Neuronal stem cell (in vitro differentiated cells): ENCODE data around the gene KCNAB1.

ENCODE experiments used
- DNase-seq: peaks from one replicate; pipeline ENCODE4 v3.0.0-alpha.2; 2013; ENCODE audit warnings: low spot score
- H2AFZ ChIP-seq: one replicate; pipeline ENCODE4 v1.6.1; 2013; ENCODE audit warnings: mild to moderate bottlenecking, low read length, inconsistent platforms
- H2AK5ac ChIP-seq: 2 replicates; pipeline ENCODE4 v1.6.1; 2013; ENCODE audit warnings: low read depth, mild to moderate bottlenecking, inconsistent platforms, low read length, moderate library complexity, mixed read lengths
- H2BK120ac ChIP-seq: 2 replicates; pipeline ENCODE4 v1.6.1; 2013; ENCODE audit warnings: low read depth, mild to moderate bottlenecking, inconsistent platforms, low read length, moderate library complexity, mixed read lengths
- H2BK12ac ChIP-seq: one replicate; pipeline ENCODE4 v1.6.1; 2013; ENCODE audit warnings: low read length, inconsistent platforms
- H2BK15ac ChIP-seq: 2 replicates; pipeline ENCODE4 v1.6.1; 2013; ENCODE audit warnings: mild to moderate bottlenecking, low read length, inconsistent platforms, mixed read lengths
- H2BK5ac ChIP-seq: one replicate; pipeline ENCODE4 v1.6.1; 2013; ENCODE audit warnings: inconsistent platforms, mild to moderate bottlenecking, low read length, moderate library complexity
- H3K14ac ChIP-seq: one replicate; pipeline ENCODE4 v1.6.1; 2013; ENCODE audit warnings: low read length, inconsistent platforms
- H3K18ac ChIP-seq: 2 replicates; pipeline ENCODE4 v1.6.1; 2013; ENCODE audit warnings: low read length, inconsistent platforms
- H3K23ac ChIP-seq: 2 replicates; pipeline ENCODE4 v1.6.1; 2013; ENCODE audit warnings: low read depth, mild to moderate bottlenecking, mixed read lengths, low read length, inconsistent platforms; ENCODE audit not compliant: poor library complexity
- H3K27ac ChIP-seq: replicated peaks from 3 replicates; pipeline ENCODE4 v1.5.1; 2013; ENCODE audit warnings: low read length, inconsistent platforms
- H3K27me3 ChIP-seq, 3 experiments: 2 replicates each; pipeline ENCODE4 v1.6.1; 2013; ENCODE audit warnings: low read length in 3 of 3, mild to moderate bottlenecking in 2 of 3, inconsistent platforms in 1 of 3, low read depth in 1 of 3, mixed read lengths in 1 of 3, moderate library complexity in 1 of 3; ENCODE audit not compliant: control insufficient read depth in 3 of 3, insufficient read depth in 3 of 3
- H3K36me3 ChIP-seq, 2 donors: replicated peaks in 1 of 2; 2 replicates each; pipeline ENCODE4 v1.6.1; 2013; ENCODE audit warnings: low read length in 2 of 2; ENCODE audit not compliant: control insufficient read depth in 2 of 2, insufficient read depth in 2 of 2
- H3K4ac ChIP-seq: 2 replicates; pipeline ENCODE4 v1.6.1; 2013; ENCODE audit warnings: inconsistent platforms, mild to moderate bottlenecking, low read length, moderate library complexity
- H3K4me1 ChIP-seq, 2 donors: 1 replicate in 1 of 2; 2 replicates in 1 of 2; pipeline ENCODE4 v1.6.1; 2013; ENCODE audit warnings: low read length in 2 of 2, low read depth in 1 of 2; ENCODE audit not compliant: control insufficient read depth in 2 of 2, insufficient read depth in 1 of 2
- H3K4me2 ChIP-seq: one replicate; pipeline ENCODE4 v1.6.1; 2013; ENCODE audit warnings: mild to moderate bottlenecking, low read length, inconsistent platforms; ENCODE audit not compliant: insufficient read depth, poor library complexity, severe bottlenecking
- H3K4me3 ChIP-seq, 2 donors: 2 replicates each; pipeline ENCODE4 v1.5.1; 2013; ENCODE audit warnings: low read length in 2 of 2, mild to moderate bottlenecking in 2 of 2, inconsistent platforms in 1 of 2, moderate library complexity in 1 of 2
- H3K79me1 ChIP-seq: one replicate; pipeline ENCODE4 v1.6.1; 2013; ENCODE audit warnings: low read depth, mild to moderate bottlenecking, inconsistent platforms, low read length, moderate library complexity
- H3K9ac ChIP-seq: one replicate; pipeline ENCODE4 v1.6.1; 2013; ENCODE audit warnings: mild to moderate bottlenecking, low read depth, low read length, inconsistent platforms; ENCODE audit not compliant: poor library complexity
- H3K9me3 ChIP-seq, 2 donors: replicated peaks in 1 of 2; 2 replicates each; pipeline versions ENCODE3 to v1.6.1; 2013; ENCODE audit warnings: low read length in 2 of 2, mild to moderate bottlenecking in 2 of 2, inconsistent platforms in 1 of 2, low read depth in 1 of 2, mixed read lengths in 1 of 2, moderate library complexity in 1 of 2; ENCODE audit not compliant: control insufficient read depth in 2 of 2, insufficient read depth in 1 of 2
- H4K8ac ChIP-seq: one replicate; pipeline ENCODE4 v1.6.1; 2013; ENCODE audit warnings: low read depth, mild to moderate bottlenecking, inconsistent platforms, low read length, moderate library complexity
- H4K91ac ChIP-seq: one replicate; pipeline ENCODE4 v1.6.1; 2013; ENCODE audit warnings: low read length, low read depth, mild to moderate bottlenecking, inconsistent platforms; ENCODE audit not compliant: poor library complexity
- WGBS, 2 donors: extraction: QIAGEN DNeasy Blood & Tissue Kit; methylation state at CpG; one replicate each; pipeline ENCODE4 v1.1.7; 2013; ENCODE audit warnings: missing lambda C conversion rate in 2 of 2, mixed read lengths in 1 of 2; ENCODE audit not compliant: insufficient read length in 2 of 2, insufficient replicate concordance in 1 of 2; ENCODE audit errors: extremely low coverage in 2 of 2; 5-methylcytosine and 5-hydroxymethylcytosine counted together

KCNAB1 gene

DNA sequence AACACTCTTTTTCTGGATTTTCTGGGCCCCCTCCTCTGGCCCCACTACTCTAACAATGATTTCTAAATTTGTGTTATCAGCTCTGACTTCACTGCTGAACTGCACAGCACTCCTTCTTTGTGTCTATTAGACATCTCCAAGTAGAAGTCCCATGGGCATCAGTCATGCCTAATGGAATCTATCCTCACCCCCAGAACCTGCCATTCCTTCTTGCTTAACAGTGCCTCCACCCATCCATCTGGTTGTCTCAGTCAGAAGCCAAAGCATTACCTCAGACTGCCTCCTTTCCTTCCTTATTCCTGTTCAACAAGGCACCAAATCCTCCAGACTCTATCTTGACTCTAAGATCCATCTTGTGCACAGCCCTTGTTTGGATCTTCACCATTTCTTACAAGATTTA is 398.3 kb downstream of the KCNAB1 start:
- Histone ChIP-seq H3K4me2 (no peak overlapping the region), H3K9me3 (no peaks in the 10 kb centered on the region), H2BK15ac (no peak overlapping the region), H2AFZ (no peak overlapping the region), H3K79me1 (no peaks in the 10 kb centered on the region), H3K18ac (no peak overlapping the region), H3K4ac (no peak overlapping the region), H2BK5ac (no peak overlapping the region), H4K91ac (no peak overlapping the region), H2AK5ac (no peak overlapping the region), H3K14ac (no peak overlapping the region), H3K27me3 (no peaks in the 10 kb centered on the region), H3K9ac (peak overlapping the region; percentile 2), H2BK120ac (no peak overlapping the region), H3K23ac (no peak overlapping the region), H3K36me3 (no peaks in the 10 kb centered on the region), H3K4me1 (peaks cover 2 to 7% of the 10 kb centered on the region in 2 donors), H3K4me3 (no peak overlapping the region), H4K8ac (no peak overlapping the region), H2BK12ac (no peak overlapping the region), H3K27ac (no peak overlapping the region)
- DNase-seq = no peak

DNA sequence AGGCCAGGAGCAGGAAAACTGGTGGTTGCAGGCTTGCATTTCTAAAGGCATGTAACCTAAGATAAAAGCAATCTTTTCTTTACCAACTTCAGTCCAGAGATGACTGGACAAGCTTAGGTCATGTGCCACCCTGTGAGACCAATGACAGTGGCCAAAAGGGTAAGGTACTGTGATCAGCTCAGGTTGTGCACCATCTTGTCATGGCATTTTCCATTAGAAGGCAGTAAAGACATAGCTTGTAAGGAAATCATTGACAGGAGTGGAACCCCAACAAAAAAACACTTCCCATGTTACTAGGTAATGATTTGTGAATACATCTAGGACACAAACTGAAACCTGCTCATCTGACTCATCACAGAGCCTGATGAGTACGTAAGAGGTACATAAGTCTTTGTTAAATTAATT is 399.4 kb downstream of the KCNAB1 start:
- Histone ChIP-seq H3K9me3 (no peaks in the 10 kb centered on the region), H2AFZ (no peak overlapping the region), H3K23ac (no peak overlapping the region), H3K14ac (no peak overlapping the region), H2BK12ac (no peak overlapping the region), H2BK5ac (no peak overlapping the region), H3K27me3 (no peaks in the 10 kb centered on the region), H3K4me1 (peaks cover 2 to 7% of the 10 kb centered on the region in 2 donors), H3K4ac (no peak overlapping the region), H2BK15ac (no peak overlapping the region), H2AK5ac (no peak overlapping the region), H4K91ac (no peak overlapping the region), H2BK120ac (no peak overlapping the region), H3K18ac (no peak overlapping the region), H4K8ac (no peak overlapping the region), H3K4me3 (no peak overlapping the region), H3K36me3 (no peaks in the 10 kb centered on the region), H3K4me2 (no peak overlapping the region), H3K79me1 (no peaks in the 10 kb centered on the region), H3K9ac (no peak overlapping the region), H3K27ac (no peak overlapping the region)
- no peak for DNase-seq
- WGBS, 2 donors = no CpG with 5 or more reads among the region's 1 CpG

DNA sequence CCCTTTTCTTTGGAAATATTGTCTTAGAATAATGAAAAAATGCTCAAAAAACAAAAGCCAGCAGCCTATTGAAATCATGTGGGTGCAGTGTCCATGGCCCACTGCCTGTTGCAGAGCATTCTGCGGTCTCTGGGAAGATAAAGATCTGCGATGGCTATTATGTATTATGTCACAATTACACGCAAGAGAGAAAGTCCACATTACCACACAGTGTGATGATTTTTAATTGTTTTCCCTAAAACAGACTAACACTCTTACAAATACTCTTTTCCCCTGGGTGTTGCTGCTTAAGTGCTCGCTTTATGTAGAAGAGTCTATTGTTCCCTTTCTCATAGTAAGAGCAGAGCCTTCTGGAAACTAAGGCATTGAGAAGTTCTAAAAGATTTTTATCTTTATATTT is 402.3 kb downstream of the KCNAB1 start:
- no peak overlapping the region for H3K4me3 ChIP-seq
- no peak overlapping the region for H2AK5ac ChIP-seq
- H2BK15ac ChIP-seq = no peak overlapping the region
- no peak overlapping the region for H3K18ac ChIP-seq
- no peaks in the 10 kb centered on the region for H3K27me3 ChIP-seq
- H3K9ac ChIP-seq = no peak overlapping the region
- no peak overlapping the region for H3K4me2 ChIP-seq
- H2BK5ac ChIP-seq = no peak overlapping the region
- H4K8ac ChIP-seq = no peak overlapping the region
- no peak overlapping the region for H3K14ac ChIP-seq
- H3K4ac ChIP-seq = no peak overlapping the region
- DNase-seq = no peak
- H2BK120ac ChIP-seq = no peak overlapping the region
- H2BK12ac ChIP-seq = no peak overlapping the region
- no peaks in the 10 kb centered on the region for H3K36me3 ChIP-seq
- H4K91ac ChIP-seq = no peak overlapping the region
- H3K23ac ChIP-seq = no peak overlapping the region
- H3K4me1 ChIP-seq = peaks cover 2 to 7% of the 10 kb centered on the region in 2 donors
- no peaks in the 10 kb centered on the region for H3K79me1 ChIP-seq
- H3K9me3 ChIP-seq = no peaks in the 10 kb centered on the region
- H2AFZ ChIP-seq = no peak overlapping the region
- no peak overlapping the region for H3K27ac ChIP-seq
- no CpG with 5 or more reads among the region's 4 CpGs for WGBS, 2 donors

DNA sequence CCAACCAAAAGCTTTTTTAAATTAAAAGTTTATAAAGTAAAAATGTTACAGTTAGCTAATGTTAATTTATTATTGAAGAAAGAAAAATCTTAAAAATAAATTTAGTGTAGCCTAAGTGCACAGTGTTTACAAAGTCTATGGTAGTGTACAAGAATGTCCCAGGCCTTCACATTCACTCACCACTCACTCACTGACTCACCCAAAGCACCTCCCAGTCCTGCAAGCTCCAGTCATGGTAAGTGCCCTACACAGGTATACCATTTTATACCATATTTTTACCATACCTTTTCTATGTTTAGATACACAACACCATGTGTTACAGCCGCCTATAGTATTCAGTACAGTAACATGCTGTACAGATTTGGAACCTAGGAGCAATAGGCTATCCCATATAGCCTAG is 405.4 kb downstream of the KCNAB1 start:
- no peak for DNase-seq
- H3K14ac ChIP-seq = no peak overlapping the region
- peaks cover 3% of the 10 kb centered on the region for H3K79me1 ChIP-seq
- H3K18ac ChIP-seq = no peak overlapping the region
- no peak overlapping the region for H4K8ac ChIP-seq
- no peak overlapping the region for H3K27ac ChIP-seq
- H3K23ac ChIP-seq = no peak overlapping the region
- H2AK5ac ChIP-seq = no peak overlapping the region
- H3K4ac ChIP-seq = no peak overlapping the region
- no peak overlapping the region for H2BK120ac ChIP-seq
- H3K27me3 ChIP-seq = no peaks in the 10 kb centered on the region
- no peaks in the 10 kb centered on the region for H3K36me3 ChIP-seq
- no peak overlapping the region for H2BK5ac ChIP-seq
- no peak overlapping the region for H3K4me2 ChIP-seq
- no CpG with 5 or more reads among the region's 1 CpG for WGBS, 2 donors
- no peaks in the 10 kb centered on the region for H3K9me3 ChIP-seq
- H4K91ac ChIP-seq = no peak overlapping the region
- no peak overlapping the region for H2BK12ac ChIP-seq
- H3K4me1 ChIP-seq = peaks cover 4 to 9% of the 10 kb centered on the region in 2 donors
- H2BK15ac ChIP-seq = no peak overlapping the region
- no peak overlapping the region for H3K9ac ChIP-seq
- no peak overlapping the region for H2AFZ ChIP-seq
- H3K4me3 ChIP-seq = no peak overlapping the region
